Measurements from ENCODE around the gene CEP192.
"Not testable (repeated sequence)": the region's sequence is repeated elsewhere in the genome, so short reads cannot be mapped to it uniquely, and the experiment has no call there.

Gene CEP192

DNA sequence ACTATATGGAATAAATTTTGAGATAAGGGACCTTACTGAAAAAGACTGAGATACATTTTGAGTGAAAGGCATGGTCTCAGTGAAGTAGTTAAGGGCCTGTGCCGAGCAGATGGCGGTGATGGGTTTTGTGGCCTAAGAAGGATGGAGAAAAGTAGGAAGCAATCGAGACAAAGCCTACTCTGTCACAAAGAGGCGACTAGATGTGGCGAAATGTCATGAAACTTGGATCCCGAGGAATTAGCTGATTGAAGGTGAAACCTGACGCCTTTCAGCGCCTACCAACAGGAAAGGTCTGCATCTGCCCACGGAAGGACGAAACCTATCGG is 558 bp upstream of the CEP192 start:
- no peak for DNase-seq

DNA sequence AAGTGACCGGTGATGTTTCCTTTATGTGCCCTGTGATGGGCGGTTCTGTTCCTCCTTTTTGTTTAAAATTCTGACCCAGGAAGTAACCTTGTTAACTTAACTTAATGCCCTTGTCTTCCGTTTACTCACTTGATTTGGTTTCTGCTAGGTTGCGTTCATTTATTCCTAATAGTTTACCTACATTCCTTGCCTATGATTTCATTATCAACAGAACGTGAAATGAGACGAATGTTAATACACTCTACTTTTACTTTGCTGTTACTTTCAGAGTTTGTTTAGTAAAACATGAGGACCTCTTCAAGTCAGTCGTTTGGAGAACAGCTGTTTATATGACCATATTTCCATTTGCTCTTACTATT is 638 bp downstream of the CEP192 start:
- DNase-seq: no peak

DNA sequence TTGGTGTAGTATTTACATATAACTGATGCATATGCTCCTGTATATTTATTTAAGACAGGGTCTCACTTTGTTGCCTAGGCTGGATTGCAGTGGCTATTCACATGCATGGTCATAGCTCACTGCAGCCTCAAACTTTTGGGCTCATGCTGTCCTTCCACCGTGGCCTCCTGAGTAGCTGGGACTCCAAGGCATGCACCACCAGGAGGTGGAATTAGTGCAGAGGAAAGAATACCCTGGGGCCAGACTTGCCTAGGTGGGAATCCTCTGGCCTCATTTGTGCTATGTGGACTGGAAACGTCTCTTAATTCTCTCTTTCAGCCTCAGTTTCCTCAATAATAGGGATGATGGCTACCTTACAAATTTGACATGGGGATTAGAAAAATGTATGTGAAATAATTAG is 2.3 kb downstream of the CEP192 start:
- DNase-seq: no peak

DNA sequence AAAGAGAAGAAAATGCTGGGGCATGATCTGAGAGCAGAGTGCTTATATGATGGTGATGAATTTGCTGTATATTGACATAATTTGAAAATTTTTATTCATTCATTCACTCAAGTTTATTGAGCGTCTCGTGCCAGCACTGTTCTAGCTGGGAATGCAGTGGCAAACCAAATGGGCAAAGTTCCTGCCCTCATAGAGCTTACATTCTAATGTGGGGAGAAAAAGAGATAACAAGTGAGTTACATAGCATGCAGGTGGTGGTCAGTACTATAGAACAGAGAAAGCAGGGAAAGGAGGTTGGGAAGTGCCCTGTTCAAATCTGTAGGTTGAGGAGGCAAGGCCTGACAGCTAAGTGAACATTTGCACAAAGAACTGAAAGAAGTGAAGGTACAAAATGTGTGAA is 4.3 kb downstream of the CEP192 start:
- no peak for DNase-seq

DNA sequence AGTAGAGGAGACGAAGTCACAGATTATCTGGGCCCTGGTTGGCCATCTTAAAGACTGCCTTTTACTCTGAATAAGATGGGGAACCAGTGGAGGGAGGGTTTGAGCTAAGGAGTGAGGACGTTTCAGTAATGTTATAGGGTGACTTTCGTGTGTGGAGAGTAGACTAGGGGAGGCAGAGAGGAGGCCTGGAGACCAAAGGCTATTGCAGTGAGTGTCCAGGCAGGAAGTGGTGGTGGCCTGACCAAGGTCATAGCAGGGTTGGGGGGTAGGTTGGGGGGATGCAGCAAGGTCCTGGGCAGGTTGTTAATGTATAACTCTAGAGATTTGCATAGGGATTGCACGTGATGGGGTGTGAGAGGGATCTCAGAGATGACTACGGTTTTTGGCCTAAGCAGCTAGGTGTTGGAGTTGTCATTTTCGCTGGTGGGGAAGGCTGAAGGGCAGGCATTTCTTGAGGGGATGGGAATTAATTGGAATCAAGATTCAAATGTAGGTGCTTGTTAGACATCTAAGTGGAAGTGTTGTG is 4.9 kb downstream of the CEP192 start:
- DNase-seq: no peak

DNA sequence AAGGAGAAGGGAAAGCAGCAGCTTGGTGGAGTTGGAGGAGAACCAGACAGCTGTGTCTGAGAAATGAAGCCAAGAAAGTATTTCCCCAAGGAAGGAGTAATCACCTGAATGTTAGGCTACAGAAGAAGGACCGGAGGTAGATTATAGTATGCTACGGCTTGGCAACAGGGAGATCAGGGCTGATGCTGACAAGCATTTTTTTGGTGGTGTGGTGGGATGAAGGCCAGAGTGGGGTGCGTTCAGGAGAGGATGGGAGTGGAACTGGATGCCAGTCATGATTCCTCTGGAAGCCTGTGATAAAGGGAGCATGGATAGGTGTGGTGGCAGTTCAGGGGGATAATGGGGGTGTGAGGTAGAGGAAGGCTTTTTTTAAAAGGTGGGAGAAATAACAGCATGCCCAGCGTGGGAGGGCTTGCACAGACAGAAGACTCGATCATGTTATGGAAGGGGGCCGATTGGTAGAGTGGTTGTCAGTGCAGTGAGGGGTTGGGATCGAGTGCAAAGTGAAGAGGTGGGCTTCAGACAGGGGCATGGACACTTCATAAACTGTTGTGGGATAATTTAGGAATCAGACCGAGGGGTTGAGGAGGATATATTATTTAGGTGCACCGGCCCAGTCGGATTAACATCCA is 5.6 kb downstream of the CEP192 start:
- DNase-seq: no peak

DNA sequence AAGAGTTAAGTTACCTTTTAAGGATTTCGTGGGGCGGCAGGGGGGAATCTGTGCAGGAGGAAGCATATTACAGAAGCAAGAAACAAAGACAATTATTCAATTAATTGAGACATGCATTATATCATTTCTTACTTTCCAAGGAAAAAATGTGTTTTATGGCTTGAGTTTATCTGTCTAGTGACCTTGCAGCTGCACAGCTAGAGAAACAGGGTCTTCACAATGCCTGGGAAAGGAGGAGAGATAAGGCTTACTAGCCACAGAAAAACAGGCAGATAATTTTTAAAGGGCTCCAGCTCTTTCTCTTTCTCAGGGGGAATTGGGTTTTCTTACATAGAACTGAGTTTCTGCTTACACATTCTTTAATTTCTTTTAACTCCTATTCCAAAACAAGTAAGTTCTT is 6.2 kb downstream of the CEP192 start:
- DNase-seq: not testable (repeated sequence)

DNA sequence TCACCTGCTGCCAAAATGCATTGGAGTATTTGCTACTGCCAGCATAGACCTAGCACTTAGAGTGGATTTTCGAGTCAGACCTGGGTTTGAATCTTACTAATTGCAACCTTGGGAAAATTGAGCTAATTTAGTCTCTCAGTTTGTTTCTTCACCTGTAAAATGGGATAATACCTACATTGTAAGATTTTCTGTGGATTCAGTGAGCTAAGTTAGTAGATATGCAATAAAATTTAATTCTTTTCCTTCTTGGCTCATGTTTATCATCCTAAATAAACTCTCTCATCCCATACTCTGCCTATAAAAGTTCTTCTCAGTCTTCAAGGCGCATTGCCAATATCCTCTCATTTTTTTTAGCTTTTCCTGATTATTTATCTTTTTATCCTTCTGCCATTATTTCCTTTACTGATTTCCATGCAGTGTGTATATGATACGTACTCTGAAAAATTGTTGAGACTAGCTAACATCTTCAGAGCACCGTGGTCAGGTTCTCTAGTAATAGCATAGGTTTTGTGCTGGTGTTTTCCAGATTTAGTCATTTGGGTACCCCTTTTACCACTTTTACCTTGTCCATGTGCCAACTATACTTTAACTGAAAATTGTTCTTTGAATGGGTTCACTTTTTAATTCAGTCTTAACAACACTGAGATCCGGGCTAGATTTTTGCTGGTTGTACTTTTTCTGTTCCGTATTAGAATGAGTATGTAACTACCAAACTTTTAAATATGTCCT is 7.3 kb downstream of the CEP192 start:
- no peak for DNase-seq

DNA sequence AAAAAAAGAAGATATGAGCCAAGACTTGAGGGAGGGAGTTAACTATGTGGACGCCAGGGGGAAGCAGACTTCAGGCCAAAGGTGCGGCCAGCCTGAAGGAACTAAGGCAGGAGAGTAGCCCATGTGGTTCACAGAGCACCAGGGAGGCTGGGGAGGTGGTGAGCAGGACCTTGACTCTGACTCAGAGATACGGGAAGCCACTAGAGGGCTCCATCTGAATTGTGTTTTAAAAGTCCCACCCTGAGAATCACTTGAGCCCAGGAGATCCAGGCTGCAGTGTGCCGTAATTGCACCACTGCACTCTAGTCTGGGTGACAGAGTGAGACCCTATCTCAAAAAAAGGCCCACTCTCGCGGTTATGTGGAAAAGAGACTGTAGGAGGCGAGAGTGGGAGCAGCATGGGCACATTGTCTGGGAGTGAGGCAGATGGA is 12.3 kb downstream of the CEP192 start:
- peak; percentile 20 for DNase-seq

DNA sequence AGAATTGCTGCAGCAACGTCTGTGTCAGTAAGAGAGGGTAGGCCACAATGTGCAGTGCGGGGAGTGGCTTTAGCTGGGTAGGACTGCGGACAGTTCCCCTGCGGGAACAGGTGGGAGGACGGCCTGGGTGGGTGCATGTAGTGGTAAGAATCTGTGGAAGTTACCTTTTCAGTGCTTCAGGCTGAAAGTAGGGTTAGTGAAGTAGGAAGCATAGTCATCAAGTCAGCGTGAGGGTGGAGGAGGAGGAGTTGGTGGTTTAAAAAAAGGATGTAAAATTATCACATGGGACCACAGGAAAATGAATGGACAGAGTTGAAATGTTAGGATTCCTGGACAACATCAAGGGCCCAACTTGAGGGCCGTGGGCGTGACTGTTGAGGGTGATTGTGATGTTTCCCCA is 13.2 kb downstream of the CEP192 start:
- no peak for DNase-seq

DNA sequence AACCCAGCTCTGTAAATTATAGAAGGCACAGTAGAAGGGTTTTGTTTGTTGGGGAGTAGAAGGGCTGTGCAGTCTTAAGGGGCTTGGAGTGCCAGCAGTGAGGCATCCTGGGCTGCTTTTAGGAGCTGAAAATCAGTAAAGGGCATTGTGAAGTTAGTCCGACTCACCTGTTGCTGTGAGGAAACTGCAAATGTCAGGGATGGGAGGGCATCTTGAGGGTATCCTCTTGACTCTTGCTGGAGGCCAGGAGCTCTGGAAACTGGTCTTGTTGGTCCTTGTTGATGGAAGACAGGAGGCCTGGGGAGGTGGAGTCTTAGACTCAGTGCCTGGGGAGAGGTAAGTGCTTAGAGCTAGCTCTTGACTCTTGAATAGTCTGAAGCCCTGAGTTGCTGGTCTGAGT is 14.1 kb downstream of the CEP192 start:
- no peak for DNase-seq

DNA sequence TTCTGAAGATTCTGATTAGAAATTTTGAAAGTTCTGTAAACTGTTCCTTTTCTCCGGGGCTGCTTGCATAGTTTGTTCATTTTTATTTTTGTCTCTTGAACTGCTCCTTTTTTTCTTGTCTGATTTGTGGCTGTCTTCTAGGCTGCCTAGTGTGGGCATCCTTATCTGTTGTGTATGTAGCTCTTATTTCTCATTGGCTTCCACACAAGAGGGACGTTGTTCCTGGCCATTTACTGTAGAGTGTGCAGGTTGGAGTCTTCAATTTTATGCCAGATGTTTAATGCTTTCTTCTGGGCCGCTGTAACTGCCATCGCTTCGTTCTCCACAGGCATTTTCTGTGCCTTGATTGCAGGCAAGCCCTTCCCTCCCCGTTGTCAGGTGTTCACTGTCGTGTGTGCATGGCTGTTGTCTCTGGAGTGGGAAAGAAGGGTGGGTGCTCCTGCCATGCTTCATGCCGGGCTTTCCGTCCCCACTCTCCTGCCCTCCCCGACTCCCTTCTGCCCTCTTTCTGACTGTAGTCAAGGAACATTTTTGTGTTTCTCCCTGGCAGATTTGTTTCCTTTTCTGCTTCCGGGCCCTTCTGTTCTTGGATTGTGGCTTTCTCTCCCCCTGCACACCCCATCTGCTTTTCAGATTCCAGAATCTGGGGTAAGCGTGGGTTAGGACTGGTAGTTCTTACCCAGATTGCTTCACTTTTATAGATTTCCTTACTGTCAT is 15.5 kb downstream of the CEP192 start:
- no peak for DNase-seq

DNA sequence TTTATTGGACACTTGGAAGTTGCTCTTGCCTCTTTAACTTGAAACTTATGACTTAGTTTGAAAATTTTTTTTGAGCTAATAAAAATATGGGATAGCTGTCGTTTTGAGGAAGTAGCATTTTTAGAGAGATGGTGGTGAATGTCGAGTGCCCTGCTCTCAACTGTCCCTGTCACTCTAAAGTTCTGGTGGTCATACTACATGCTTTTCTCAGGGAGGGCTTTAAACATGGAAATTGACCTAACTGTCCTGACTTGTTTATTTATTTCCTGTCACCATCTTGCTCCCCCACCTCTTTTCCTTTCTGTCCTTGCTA is 16.0 kb downstream of the CEP192 start:
- DNase-seq: no peak

DNA sequence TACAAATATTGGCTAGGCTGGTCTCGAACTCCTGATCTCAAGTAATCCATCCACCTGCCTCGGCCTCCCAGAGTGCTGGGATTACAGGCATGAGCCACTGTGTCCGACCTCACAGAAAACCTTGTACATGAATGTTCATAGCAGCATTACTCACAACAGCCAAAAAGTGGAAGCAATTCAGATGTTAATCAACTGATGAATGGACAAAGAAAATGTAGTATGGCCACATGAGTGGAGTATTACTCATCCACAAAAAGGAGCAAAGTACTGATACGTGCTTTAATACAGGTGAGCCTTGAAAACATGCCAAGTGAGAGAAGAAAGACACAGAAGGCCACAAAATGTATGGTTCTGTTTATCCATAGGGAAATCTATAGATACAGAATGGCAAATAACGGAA is 20.6 kb downstream of the CEP192 start:
- no peak for DNase-seq

DNA sequence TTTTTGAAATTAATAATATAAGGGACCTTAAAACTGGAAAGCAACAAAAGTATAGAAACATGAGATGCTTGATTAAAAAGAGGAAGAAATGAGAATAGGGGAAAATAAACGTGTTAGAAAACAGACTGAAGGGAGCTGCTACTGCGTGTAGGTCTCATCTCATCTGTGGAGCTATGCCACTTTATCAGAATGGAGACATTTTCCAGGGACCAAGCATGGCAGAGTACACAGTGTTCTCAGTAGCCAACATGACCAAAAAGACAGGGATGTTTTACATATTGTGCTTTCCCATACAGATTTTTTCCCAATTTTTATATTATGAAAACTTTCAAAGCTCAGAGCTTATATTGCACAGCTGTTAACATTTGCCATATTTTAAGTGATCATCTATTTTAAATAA is 23.1 kb downstream of the CEP192 start:
- DNase-seq: no peak

DNA sequence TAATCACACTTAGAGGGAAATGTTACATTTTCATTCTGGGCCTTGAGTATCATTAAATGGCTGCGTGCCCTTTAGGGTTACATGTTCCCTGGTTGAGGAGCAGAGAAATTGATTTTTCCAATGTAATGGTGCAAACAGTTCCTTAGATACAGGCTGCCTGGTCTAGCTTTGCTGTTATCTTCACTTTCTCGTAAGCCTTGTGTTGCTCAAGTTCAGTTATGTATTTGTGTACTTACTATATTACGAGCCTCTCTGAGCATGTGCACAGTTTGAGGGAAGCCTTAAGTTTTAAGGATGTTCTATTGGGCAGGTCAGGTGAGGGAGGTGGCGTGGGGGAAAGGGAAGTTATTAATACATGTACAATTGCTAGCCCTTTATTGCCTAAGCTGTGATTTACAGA is 23.7 kb downstream of the CEP192 start:
- DNase-seq: no peak

DNA sequence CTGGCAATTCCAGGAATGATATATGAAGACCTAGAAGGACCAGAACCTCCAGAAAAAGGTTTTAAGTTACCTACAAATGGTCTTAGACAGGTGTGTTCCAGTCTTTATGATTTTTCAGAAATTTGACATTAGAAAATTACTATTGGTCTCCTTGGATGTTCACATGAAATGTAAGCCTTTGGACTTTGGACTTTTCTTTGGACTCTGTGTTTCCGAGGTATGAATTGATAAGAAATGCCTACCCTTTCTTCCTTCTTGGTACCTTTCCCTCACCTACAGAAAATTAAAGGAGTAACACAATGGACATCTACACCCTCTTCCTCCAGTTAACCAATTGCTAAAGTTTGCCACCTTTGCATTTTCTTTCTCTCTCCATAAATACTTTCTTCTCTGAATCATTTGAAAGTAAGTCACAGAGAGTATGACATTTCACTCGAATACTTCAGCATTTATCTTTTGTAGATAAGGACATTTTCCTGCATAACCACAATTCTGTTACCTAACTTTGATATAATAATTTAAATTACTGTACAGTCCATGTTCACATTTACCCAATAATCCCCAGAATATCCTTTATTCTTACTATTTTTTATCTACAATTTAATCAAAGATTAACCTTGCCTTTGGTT is 26.2 kb downstream of the CEP192 start:
- DNase-seq: no peak

DNA sequence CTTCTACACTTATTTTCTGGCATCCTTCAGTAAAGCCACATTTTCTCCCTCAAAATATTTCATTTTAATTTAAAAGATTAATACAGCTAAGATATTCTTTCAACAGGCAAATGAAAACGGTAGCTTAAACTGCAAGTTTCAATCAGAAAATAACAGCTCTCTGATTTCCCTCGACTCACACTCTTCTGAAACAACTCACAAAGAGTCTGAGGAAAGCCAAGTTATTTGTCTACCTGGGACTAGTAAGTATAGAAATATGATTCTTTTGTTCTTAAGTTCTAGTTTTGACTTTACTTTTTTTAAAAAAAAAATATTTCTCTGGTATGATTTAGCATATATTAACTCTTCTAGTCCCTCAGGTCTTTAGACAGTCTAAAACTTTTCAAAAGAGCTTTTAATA is 27.2 kb downstream of the CEP192 start:
- DNase-seq: no peak

DNA sequence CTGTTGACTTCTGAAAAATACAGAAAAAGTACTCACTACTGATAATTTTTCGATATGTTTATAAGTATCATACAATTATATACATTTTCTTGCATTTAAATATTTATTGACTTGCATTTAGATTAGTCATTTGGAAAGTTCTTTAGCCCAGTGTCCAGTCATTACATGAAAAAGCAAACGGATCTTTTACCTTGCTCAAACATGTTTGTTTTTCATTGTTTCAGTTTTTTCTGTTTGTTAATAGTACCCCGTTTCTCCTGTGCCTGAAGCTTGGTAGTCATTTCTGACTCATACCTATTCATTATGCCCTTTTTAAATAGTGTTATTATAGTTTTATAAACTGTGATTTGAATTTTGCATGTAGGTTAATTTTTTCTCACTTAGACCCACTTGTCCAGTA is 28.1 kb downstream of the CEP192 start:
- DNase-seq: no peak

DNA sequence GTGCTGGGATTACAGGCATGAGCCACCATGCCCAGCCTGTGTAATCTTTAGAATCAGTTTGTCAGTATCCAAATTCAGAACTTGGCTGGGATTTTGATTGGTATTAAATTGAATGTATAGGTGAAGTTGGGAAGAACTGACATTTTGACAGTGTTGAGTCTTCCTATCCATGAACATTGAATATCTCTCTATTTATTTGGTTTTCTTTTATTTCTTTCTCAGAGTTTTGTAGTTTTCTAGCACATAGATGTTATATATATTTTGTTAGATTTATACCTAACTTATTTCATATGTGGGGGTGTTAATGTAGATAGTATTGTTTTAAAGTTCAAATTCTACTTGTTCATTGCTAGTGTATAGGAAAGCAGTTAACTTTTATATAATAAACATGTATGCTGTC is 31.5 kb downstream of the CEP192 start:
- DNase-seq: no peak

DNA sequence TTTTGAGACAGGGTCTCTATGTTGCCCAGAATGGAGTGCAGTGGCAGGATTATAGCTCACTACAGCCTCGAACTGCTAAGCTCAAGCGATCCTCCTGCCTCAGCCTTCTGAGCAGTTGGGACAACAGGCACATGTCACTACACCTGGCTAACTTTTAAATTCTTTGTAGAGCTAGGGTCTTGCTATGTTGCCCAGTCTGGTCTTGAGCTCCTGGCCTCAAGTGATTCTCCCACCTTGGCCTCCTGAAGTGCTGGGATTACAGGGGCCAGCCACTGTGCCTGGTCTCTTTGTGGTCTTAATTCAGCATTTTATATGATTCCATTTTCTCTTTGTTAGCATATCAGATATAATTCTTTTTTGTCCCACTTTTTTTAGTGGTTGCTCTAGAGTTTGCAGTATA is 34.1 kb downstream of the CEP192 start:
- DNase-seq: no peak

DNA sequence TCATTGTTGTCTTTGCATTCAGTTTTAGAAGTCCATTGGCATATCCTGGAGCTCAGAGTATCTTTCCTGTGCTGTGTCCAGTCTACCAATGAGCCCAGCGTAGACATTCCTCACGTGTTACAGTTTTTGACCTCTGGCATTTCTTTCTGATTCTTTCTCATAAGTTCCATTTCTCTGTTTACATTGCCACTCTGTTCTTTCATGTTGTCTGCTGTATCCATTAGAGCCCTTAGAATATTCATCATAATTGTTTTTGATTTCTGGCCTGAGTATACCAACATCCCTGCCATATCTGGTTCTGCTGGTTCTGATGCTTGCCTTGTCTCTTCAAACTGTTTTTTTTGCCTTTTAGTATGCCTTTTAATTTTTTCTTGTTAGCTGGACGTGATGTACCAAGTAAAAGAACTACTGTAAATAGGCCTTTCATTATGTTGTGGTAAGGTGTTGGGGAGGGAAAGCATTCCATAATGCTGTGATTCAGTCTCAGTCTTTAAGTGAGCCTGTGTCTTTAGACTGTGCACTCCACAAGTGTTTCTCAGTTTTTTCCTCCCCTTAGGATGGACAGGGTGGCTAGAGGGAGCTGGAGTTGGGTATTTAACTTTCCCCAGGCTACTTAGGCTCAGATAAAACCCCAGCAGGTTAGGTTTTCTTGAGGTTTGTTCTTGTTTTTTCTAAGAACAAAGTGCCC is 35.6 kb downstream of the CEP192 start:
- DNase-seq: no peak

DNA sequence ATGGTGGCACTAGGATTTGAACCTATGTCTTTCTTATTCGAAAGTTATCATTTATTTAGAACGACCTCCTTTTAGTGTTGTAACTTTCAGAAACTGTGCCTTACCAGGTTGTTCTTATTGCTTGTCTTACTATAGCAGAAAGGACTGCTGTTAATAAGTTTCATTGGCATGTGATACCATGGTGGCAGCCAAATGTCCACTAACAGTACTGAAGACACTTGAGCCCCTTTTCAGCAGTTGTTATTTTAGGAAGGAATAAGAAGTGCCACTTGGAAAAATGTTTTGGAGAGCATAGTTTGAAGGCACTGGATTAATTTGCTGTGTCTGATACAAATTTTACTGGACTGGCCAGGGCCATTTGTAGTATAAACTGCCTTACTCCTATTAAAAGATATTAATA is 37.7 kb downstream of the CEP192 start:
- DNase-seq: no peak

Measured in CD4-positive, alpha-beta T cell treated with Interleukin-15 for 1 hour (primary cell).